HepG2 (cell line): ENCODE results near the gene ILDR2. TPM values are rescaled to one million over a fixed set of nuclear protein-coding genes. Genes with fewer than 3 reads are reported as not detected.
A peak's percentile ranks its signal among the peaks of the same experiment; 100 is the strongest.

Experiments
- FOXM1 ChIP-seq: sonication (generic); formaldehyde crosslinking; IDR thresholded peaks from 2 replicates; pipeline ENCODE4 v1.5.0; 2020; ENCODE audit warnings: missing genetic modification reagents
- HMG20B ChIP-seq: conservative IDR thresholded peaks from 2 replicates; pipeline ENCODE4 v1.6.1; 2016; ENCODE audit warnings: missing genetic modification reagents, missing compliant biosample characterization
- HNF4A ChIP-seq: sonication (generic); formaldehyde crosslinking; IDR thresholded peaks from 2 replicates; pipeline ENCODE4 v1.4.0; 2020; ENCODE audit warnings: missing genetic modification reagents
- MAF1 ChIP-seq: sonication (generic); formaldehyde crosslinking; IDR thresholded peaks from 2 replicates; pipeline ENCODE4 v1.5.0; 2020; ENCODE audit warnings: missing genetic modification reagents, borderline replicate concordance
- MAFF ChIP-seq: IDR thresholded peaks from 2 replicates; pipeline ENCODE4 v1.6.1; 2011; ENCODE audit warnings: low read depth, low read length, improper control_type of control experiment
- MXD1 ChIP-seq: sonication (generic); formaldehyde crosslinking; IDR thresholded peaks from 2 replicates; pipeline ENCODE4 v1.4.0; 2020; ENCODE audit warnings: mild to moderate bottlenecking, missing genetic modification reagents
- NFIC ChIP-seq: IDR thresholded peaks from 2 replicates; pipeline ENCODE4 v1.6.1; 2012; ENCODE audit warnings: mild to moderate bottlenecking, low read length, inconsistent platforms
- NFKBIZ ChIP-seq: IDR thresholded peaks from 2 replicates; pipeline ENCODE4 v1.6.1; 2018; ENCODE audit warnings: missing genetic modification reagents, missing compliant biosample characterization
- PAF1 ChIP-seq: IDR thresholded peaks from 2 replicates; pipeline ENCODE4 v1.6.1; 2016; ENCODE audit warnings: missing genetic modification reagents, missing compliant biosample characterization
- PLSCR1 ChIP-seq: sonication (generic); formaldehyde crosslinking; IDR thresholded peaks from 2 replicates; pipeline ENCODE4 v1.5.0; 2020; ENCODE audit warnings: missing genetic modification reagents, mild to moderate bottlenecking, borderline replicate concordance
- POLR2AphosphoS5 ChIP-seq: IDR thresholded peaks from 2 replicates; pipeline ENCODE4 v1.6.1; 2012; ENCODE audit warnings: low read depth, low read length
- RAD51 ChIP-seq: fragments of 450-650 bp; IDR thresholded peaks from 2 replicates; pipeline ENCODE4 v1.6.1; 2016; ENCODE audit warnings: borderline replicate concordance
- RARA ChIP-seq: IDR thresholded peaks from 2 replicates; pipeline ENCODE4 v1.6.1; 2016; ENCODE audit warnings: missing genetic modification reagents, missing compliant biosample characterization
- TEF ChIP-seq: sonication (generic); formaldehyde crosslinking; IDR thresholded peaks from 2 replicates; pipeline ENCODE4 v1.5.0; 2020; ENCODE audit warnings: missing genetic modification reagents
- ZBTB8A ChIP-seq: sonication (generic); formaldehyde crosslinking; IDR thresholded peaks from 2 replicates; pipeline ENCODE4 v1.4.0; 2020; ENCODE audit warnings: mild to moderate bottlenecking, low read depth, missing genetic modification reagents, borderline replicate concordance
- ZFX ChIP-seq: sonication (generic); formaldehyde crosslinking; IDR thresholded peaks from 2 replicates; pipeline ENCODE4 v1.4.0; 2020; ENCODE audit warnings: mild to moderate bottlenecking, low read depth, missing genetic modification reagents, moderate library complexity
- ZNF101 ChIP-seq: sonication (generic); formaldehyde crosslinking; IDR thresholded peaks from 2 replicates; pipeline ENCODE4 v1.4.0; 2020; ENCODE audit warnings: mild to moderate bottlenecking, low read depth, missing genetic modification reagents, borderline replicate concordance
- ZNF414 ChIP-seq: sonication (generic); formaldehyde crosslinking; IDR thresholded peaks from 2 replicates; pipeline ENCODE4 v1.5.0; 2020; ENCODE audit warnings: missing genetic modification reagents
- ZNF629 ChIP-seq: sonication (generic); formaldehyde crosslinking; conservative IDR thresholded peaks from 2 replicates; pipeline ENCODE4 v1.5.0; 2020; ENCODE audit warnings: missing genetic modification reagents
- ZNF678 ChIP-seq: sonication (generic); formaldehyde crosslinking; IDR thresholded peaks from 2 replicates; pipeline ENCODE4 v1.4.0; 2020; ENCODE audit warnings: mild to moderate bottlenecking, missing genetic modification reagents
- ZNF761 ChIP-seq: sonication (generic); formaldehyde crosslinking; conservative IDR thresholded peaks from 2 replicates; pipeline ENCODE4 v1.4.0; 2020; ENCODE audit warnings: mild to moderate bottlenecking, missing genetic modification reagents
- polyA plus RNA-seq, 8 experiments: library from polyadenylated mRNA; depleted of rRNA in 3 of 8; stranded (reverse) in 7 of 8; unstranded in 1 of 8; fragments of >200 nt; fragmentation: Illumina TruSeq in 4 of 8; extraction: Trizol in 4 of 8; gene quantifications; 2 replicates each; pipeline versions ENCODE4 v1.2.1 to v1.2.3, GENCODE V29; 2011 to 2016; ENCODE audit warnings: low read depth in 4 of 8, missing spikeins in 1 of 8, mixed read lengths in 1 of 8; ENCODE audit not compliant: insufficient read depth in 1 of 8
- total RNA-seq, 5 experiments: library from RNA; depleted of rRNA; stranded (reverse); fragments of >200 nt; fragmentation: Illumina TruSeq; extraction: Trizol; gene quantifications; 2 replicates each; pipeline ENCODE4 v1.2.3, GENCODE V29; 2016; ENCODE audit warnings: low read depth in 1 of 5
- TF ChIP-seq, protein P1 (sequence below): sonication (generic); formaldehyde crosslinking; IDR thresholded peaks from 2 replicates; pipeline ENCODE4 v1.8.0; 2022; ENCODE audit warnings: low read depth, missing genetic modification reagents
- TF ChIP-seq, protein P2 (sequence below): sonication (generic); formaldehyde crosslinking; IDR thresholded peaks from 2 replicates; pipeline ENCODE4 v1.5.1; 2020; ENCODE audit warnings: missing genetic modification reagents, mild to moderate bottlenecking, borderline replicate concordance

ILDR2 gene
- total and polyA plus RNA-seq, 2 of the 13 experiments (the other 11 are each of a cell fraction or from before 2014, with no cell fraction given) = 0.04 TPM; not detected in 1

- TF ChIP-seq, protein P1, sequence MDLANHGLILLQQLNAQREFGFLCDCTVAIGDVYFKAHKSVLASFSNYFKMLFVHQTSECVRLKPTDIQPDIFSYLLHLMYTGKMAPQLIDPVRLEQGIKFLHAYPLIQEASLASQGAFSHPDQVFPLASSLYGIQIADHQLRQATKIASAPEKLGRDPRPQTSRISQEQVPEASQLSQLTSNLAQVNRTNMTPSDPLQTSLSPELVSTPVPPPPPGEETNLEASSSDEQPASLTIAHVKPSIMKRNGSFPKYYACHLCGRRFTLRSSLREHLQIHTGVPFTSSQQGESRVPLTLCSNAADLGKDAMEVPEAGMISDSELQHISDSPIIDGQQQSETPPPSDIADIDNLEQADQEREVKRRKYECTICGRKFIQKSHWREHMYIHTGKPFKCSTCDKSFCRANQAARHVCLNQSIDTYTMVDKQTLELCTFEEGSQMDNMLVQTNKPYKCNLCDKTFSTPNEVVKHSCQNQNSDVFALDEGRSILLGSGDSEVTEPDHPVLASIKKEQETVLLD (CRISPR knock-in tag) = 0 out of 2 replicates have a peak, but pooled peaks have one; percentile 17
- TF ChIP-seq ZNF101 (CRISPR knock-in tag) (no peak), ZNF761 (CRISPR knock-in tag) (no peak), MAFF (no peak), MAF1 (CRISPR knock-in tag) (0 out of 2 replicates have a peak, but pooled peaks have one; percentile 19), RARA (CRISPR knock-in tag) (peak; percentile 16; the same call in 1 of the 2 replicates), POLR2AphosphoS5 (peak; percentile 79), ZNF414 (no peak), ZBTB8A (CRISPR knock-in tag) (no peak), NFIC (no peak), ZFX (CRISPR knock-in tag) (peak; percentile 96), RAD51 (peak; percentile 99), TEF (CRISPR knock-in tag) (0 out of 2 replicates have a peak, but pooled peaks have one; percentile 44), ZNF629 (CRISPR knock-in tag) (no peak), HNF4A (CRISPR knock-in tag) (peak; percentile 33), MXD1 (peak; percentile 83), NFKBIZ (CRISPR knock-in tag) (no peak), PLSCR1 (CRISPR knock-in tag) (no peak), FOXM1 (CRISPR knock-in tag) (no peak), PAF1 (CRISPR knock-in tag) (no peak), ZNF678 (CRISPR knock-in tag) (no peak), HMG20B (CRISPR knock-in tag) (0 out of 2 replicates have a peak, but pooled peaks have one; percentile 31)
- TF ChIP-seq, protein P2, sequence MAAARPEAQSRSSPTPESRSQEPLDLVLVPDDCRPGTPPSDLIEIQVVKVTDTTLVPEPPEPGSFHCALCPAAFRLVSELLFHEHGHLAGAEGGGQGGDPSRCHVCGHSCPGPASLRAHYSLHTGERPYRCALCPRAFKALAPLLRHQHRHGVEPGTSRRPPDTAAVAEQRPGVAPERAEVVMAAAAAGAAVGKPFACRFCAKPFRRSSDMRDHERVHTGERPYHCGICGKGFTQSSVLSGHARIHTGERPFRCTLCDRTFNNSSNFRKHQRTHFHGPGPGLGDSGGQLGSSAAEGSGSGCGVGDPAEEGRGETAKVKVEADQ (CRISPR knock-in tag) = peak; percentile 80; the same call in 1 of the 2 replicates
These were observed 99.4 kb downstream of the ILDR2 start, which contains the start of gene TADA1 (continued) for GRCh38 chr1:166875734-166876539.
